Measurements from ENCODE around the gene PTPRN2. TPM values are rescaled to one million over a fixed set of nuclear protein-coding genes. Genes with fewer than 3 reads are reported as not detected.

The PTPRN2 gene
- polyA plus RNA-seq, 3 donors, result 6.8 to 7.9 (median 7.2) TPM

DNA sequence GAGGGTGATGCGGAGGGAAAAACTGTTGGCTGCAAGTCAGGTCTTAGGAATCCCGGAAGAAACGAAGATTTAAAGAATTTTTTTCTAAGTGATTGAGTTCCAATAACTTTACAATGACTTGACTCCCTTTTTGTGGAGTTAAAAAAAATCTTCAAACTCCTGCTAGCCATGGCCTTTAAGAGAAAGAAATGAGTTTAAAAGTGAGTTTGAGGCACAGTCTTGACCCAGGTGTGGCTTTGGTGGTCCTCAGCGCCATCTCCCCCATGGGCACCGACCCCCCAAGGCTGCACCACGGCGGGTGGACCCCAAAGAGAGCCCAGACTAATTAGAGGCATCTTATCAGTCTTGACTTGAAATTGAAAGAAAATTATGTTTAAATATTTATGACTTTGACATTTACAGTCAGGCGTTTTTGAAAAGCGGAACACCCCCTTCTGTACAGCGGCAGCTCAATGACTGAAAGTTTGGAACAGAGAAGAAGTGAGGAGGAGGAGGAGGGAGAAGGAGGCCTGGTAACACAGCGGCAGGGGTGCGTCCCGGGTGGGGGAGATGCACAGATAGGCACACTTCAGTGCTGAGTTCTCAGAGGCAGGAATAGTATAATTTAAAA is 901.2 kb downstream of the PTPRN2 start:
- DNase-seq (ENCODE audit: low read depth in 3 of 3, low spot score in 2 of 3), result no peak

GRCh38 chr7:157685430-157686284 is 902.0 kb downstream of the PTPRN2 start:
- no peak for DNase-seq (ENCODE audit: low read depth in 3 of 3, low spot score in 2 of 3)

DNA sequence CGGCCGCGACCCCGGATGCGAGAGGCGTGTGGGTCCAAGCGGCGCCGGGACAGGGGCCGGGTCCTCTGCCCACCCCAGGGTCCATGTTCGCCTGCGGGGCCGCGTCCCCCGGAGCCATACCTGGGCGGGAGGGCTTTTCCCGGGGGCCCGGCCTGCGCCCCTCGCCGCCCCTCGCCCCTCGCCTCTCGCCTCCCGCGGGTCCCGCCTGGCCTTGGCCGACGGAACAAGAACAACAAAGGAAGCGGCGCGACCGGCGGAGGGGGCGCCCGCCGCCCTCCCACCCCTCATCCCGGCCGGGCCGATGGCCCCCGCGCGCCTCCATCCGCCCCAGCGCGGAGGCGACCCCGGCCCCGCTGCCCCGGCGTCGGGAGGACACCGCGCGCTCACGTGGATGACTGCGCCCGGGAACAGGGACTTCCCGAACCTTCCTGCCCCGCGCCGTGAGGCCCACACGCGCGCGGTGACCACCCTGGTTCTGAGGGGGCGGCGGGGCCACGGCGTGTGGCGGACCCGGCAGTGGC is 902.7 kb downstream of the PTPRN2 start:
- no peak for DNase-seq (ENCODE audit: low read depth in 3 of 3, low spot score in 2 of 3)

DNA sequence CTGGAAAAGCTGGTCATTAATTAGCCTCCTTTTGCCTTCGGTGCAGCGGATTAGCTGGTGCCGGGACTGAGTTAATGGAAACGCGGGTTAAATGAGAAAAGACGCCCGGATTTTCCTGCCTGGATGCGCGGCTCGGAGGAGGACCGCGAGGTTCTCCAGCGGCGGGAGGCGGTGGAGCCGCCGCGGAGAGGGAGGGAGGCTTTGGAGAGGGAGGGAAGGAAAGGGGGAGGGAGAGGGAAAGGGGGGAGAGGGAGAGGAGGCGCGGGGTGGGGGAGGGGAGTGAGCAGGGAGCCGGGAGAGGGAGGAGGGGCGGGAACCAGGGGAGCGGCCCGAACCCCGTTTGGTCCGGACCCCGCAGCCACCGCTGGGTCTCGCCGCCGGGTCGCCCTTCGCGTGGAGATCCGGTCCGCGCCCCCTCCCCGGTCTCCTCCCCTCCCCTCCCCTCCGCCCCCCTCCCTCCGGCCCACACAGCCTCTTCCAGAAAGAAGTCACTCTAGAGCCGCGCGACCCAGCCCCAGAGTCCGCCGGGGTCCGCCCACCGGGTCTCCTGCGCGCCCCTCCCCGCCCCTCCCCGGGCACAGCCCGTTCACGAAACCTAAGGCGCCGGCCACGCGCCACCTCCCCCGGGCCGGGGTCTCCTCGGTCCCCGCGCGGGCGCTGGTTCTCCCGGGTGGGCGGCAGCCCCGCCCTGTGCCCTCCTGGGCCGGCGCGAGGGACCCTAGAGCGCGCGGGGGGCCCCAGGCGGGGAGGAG is 903.3 kb downstream of the PTPRN2 start:
- no peak for DNase-seq (ENCODE audit: low read depth in 3 of 3, low spot score in 2 of 3)

- no peak for DNase-seq (ENCODE audit: low read depth in 3 of 3, low spot score in 2 of 3)
These were observed 903.9 kb downstream of the PTPRN2 start for GRCh38 chr7:157683747-157684156.

- DNase-seq (ENCODE audit: low read depth in 3 of 3, low spot score in 2 of 3), result no peak
These were observed 904.5 kb downstream of the PTPRN2 start for GRCh38 chr7:157682946-157683746.

DNA sequence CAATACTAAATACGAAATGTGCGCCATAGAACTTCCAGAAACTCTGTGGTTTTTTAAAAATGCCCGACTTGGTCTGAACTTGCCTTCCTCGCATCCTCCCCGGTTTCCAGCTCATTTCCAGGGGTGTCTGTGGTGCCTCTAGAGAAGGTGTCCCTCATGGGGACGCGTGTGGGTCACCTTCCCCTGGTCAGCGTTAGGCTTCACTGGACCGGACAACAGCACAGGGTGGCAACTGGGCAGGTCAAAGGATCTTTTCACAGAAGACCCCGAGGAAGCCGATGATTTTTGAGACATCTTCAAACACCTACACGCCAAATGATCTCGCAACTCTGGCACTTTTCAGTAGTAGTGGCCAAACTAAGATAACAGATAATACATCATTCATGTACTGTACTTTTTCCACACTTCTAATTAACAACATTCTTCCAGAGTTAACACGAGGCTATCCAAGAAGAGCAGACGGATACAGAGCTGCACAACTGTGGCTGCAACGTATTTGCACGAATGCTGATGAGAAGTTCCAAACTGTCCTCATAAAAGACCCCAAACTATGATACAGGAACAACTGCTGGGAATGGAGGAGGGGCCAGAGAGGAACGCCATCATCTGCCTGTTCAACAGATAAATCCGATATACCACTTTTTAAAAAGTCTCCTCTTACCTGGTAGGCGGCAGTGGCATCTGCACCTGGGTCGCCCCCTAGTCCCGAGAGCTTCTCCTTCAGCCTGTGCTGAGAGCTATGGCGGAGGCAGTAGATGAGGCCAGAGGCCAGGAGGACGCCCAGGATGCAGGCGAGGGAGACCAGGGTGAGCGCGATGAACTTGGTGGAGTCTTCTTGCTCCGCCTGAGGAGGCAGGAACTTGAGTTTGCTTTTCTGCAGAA is 905.3 kb downstream of the PTPRN2 start:
- DNase-seq (ENCODE audit: low read depth in 3 of 3, low spot score in 2 of 3), result no peak

DNA sequence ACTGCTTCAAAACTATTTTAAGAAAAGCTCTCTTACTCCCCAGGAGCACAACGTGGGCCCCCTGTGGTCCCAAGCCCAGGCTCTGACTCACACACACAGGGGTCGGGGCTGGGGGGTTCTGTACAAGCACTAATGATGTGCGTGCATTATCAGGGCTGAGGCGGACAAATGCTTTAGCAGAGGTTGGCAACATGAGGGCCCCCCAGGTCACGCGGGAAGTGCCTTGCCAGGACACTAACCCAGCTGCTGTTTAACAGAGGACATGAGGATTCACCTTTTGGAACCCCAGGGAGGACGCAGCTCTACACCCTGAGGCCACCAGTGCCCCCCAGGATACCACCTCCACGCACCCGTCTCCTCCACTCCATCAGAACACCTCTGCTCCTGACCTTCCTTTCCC is 908.0 kb downstream of the PTPRN2 start:
- DNase-seq (ENCODE audit: low read depth in 3 of 3, low spot score in 2 of 3), result no peak

- DNase-seq (ENCODE audit: low read depth in 3 of 3, low spot score in 2 of 3), result no peak
These were observed 909.1 kb downstream of the PTPRN2 start for GRCh38 chr7:157678501-157678900.

DNA sequence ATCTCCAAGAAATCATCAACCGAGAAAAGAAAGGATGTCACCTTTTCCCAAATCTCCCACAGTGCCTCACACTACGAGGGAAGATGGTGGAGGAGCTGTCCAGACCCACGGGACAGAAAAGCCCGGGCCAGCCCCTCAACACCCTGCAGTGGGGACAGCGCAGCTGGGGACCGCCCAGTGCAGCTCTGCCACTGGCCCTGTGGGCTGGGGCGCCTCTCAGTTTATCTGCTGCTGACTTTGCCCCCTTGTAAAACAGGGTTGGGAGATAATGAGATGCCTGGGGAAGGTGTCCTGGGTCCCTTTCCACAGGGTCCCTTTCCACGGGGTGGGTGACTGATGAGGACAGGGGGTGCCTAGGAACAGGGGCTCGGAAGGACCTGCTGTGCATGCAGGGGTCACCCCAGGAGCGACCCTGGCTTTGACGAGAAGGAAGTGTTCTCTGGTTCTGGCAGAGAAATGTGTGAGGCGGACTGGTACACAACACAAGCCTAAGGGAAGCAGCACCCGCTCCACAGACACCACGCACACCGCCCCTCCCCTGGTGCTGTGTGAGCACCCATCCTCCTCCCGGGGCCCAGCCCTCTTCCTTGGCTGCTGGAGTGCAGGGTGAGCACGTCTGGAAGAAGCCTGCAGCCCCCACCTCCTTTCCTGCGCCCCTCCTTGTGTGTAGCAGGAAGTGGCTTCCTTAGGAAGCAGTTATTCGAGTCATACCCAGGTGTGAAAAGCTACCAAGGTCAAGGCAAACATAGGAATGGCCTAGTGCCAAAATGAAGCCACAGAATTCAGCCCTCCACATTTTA is 911.0 kb downstream of the PTPRN2 start:
- DNase-seq (ENCODE audit: low read depth in 3 of 3, low spot score in 2 of 3), result no peak

DNA sequence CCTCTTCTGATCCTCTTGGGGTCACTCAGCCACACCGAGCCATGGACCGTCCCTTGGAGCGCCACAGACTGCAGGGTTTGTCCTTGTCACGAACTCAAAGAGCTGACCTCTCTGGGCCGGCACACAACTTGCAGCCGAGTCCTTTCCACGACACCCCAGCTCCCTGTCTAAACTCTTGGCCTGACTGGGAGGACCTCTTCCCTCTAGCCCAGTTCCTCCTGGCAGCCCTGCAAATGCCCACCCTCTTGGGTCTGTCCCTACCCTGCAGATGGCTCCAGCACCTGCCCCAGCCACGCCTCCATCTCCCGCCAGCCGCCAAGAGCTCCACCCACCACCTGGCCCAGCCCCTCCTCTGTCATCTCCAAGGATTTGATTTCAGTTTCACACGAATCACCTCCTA is 911.6 kb downstream of the PTPRN2 start:
- DNase-seq (ENCODE audit: low read depth in 3 of 3, low spot score in 2 of 3), result no peak

DNA sequence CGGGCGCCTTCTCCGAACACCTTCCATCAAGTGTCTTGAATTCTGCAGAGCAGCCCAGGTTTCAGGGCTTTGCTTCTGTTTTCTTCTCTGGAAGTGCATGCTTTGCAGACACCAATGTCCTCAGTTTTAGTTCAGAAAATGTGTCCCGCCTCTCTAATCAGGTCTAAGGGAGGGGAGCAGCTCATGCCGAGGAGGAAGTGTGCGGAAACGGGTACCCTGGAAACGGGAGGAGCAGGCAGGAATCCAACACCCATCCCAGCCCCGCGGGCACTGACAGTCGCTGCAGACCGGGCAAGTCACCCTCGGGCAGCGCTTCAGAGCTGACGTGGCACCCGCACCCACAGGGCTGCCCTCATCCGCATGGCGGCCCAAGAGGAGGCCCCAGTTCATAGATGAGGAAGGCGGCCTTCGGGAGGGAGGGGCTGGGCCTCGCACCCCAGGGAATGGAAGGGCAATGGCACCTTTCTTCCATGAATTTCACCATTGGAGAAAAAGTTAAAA is 912.1 kb downstream of the PTPRN2 start:
- no peak for DNase-seq (ENCODE audit: low read depth in 3 of 3, low spot score in 2 of 3)

GRCh38 chr7:157674715-157675426 is 912.8 kb downstream of the PTPRN2 start:
- no peak for DNase-seq (ENCODE audit: low read depth in 3 of 3, low spot score in 2 of 3)

- DNase-seq (ENCODE audit: low read depth in 3 of 3, low spot score in 2 of 3), result no peak
These were observed 913.5 kb downstream of the PTPRN2 start for GRCh38 chr7:157674027-157674714.

GRCh38 chr7:157673573-157673972 is 914.0 kb downstream of the PTPRN2 start:
- no peak for DNase-seq (ENCODE audit: low read depth in 3 of 3, low spot score in 2 of 3)

DNA sequence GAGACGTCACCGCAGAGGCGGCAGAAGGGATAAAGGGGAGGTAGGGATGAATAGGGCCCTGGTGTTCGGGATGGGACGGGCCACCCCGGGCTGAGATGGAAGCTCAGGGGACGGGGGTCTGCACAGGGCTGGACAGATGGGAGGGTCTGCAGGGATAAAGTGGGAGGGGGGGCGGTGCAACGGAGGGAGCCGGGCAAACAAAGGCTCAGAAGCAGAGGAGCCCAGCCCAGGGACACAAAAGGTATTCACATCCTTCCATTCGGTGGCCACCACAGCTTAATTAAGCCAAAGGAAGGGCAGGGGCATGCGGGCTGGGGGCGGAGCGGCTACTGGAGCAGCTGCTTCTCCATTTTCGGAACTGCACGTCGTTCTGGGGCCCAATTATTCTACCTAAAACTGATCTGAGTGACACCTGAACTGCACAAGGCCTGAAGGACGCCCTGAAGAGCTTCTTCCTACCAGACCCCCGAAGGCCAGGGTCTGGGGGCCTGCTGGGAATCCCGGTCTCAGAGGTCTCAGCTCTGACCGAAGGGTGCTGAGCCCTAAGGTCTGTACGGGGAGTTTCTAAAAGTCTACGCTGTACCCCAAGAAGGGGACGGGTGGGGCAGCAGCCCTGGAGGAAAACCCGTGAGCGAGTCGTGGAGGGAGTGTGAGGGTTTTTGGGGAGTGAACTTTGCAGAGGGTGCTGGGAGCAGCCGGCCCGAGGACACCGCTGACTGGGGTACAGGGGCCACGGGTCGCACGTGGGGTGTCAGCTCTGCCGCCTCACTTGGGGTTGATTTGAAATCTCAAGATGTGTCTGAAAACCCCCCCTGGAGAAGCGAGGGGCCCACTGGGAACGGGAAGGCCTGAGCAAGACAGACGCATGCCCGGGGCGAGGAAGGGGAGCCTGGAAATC is 916.0 kb downstream of the PTPRN2 start:
- DNase-seq (ENCODE audit: low read depth in 3 of 3, low spot score in 2 of 3), result no peak

Data from right renal cortex interstitium (tissue), 3 donors.